DOHH2 (cell line): ENCODE measurements around the gene KCNQ1.

Source experiments
- CTCF ChIP-seq: fragments of 200-600 bp; sonication (generic); IDR thresholded peaks from one replicate; pipeline ENCODE4 v1.5.1; 2014; ENCODE audit warnings: antibody characterized with exemption, mild to moderate bottlenecking, low read depth, low read length; ENCODE audit not compliant: poor library complexity, severe bottlenecking
- EZH2phosphoT487 ChIP-seq: fragments of 200-600 bp; sonication (generic); IDR thresholded peaks from 2 replicates; pipeline ENCODE4 v1.6.1; 2017; ENCODE audit warnings: borderline replicate concordance, mild to moderate bottlenecking, antibody characterized with exemption, low read length, moderate library complexity, mixed read lengths

- no peak for TF ChIP-seq CTCF
- no peak for TF ChIP-seq EZH2phosphoT487
Observed at GRCh38 chr11:2868506-2869133, 423.8 kb downstream of the KCNQ1 start.
